ENCODE results near the gene TOR2A.

DNA sequence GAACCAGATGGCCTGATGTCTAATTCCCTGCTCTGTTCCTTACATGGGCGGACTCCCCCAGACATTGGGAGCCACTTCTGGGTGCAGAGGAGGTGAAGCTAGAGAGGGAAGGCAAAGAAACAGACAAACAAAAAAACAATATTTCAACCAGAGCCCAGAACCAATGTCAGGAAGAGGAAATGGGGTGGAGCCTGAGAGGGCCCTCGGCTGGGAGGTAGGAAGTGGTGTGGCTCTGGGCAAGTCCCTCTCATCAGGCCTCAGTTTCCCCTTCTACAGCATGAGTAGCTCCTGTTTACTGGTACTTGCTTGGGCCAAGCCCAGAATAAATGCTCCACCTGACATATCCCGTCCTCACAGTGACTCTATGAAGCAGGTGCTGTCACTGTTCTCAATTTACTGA is 32.3 kb upstream of the TOR2A start:
- TF ChIP-seq, protein P1, sequence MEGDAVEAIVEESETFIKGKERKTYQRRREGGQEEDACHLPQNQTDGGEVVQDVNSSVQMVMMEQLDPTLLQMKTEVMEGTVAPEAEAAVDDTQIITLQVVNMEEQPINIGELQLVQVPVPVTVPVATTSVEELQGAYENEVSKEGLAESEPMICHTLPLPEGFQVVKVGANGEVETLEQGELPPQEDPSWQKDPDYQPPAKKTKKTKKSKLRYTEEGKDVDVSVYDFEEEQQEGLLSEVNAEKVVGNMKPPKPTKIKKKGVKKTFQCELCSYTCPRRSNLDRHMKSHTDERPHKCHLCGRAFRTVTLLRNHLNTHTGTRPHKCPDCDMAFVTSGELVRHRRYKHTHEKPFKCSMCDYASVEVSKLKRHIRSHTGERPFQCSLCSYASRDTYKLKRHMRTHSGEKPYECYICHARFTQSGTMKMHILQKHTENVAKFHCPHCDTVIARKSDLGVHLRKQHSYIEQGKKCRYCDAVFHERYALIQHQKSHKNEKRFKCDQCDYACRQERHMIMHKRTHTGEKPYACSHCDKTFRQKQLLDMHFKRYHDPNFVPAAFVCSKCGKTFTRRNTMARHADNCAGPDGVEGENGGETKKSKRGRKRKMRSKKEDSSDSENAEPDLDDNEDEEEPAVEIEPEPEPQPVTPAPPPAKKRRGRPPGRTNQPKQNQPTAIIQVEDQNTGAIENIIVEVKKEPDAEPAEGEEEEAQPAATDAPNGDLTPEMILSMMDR (conservative IDR thresholded peaks at IDR 0.05; ENCODE audit: low read length) = no peak
- no peak for TF ChIP-seq EZH2phosphoT487 (IDR thresholded peaks at IDR 0.05; ENCODE audit: borderline replicate concordance)

Measured in Loucy (cell line).